CD14-positive monocyte (primary cell): ENCODE results near the gene UBE2G1. TPM values are rescaled to one million over a fixed set of nuclear protein-coding genes. Genes with fewer than 3 reads are reported as not detected.

Experiments
- DNase-seq, 3 donors: peaks; one replicate each; pipeline ENCODE4 v3.0.0-alpha.2; 2011 to 2022
- H2AFZ ChIP-seq: 2 replicates; pipeline ENCODE4 v1.6.0; 2012; ENCODE audit warnings: mild to moderate bottlenecking, low read depth, low read length, inconsistent platforms; ENCODE audit not compliant: insufficient read depth, poor library complexity, severe bottlenecking
- H3K27ac ChIP-seq, 2 donors: 1 replicate in 1 of 2; 2 replicates in 1 of 2; pipeline ENCODE4 v1.5.1; 2012 to 2013; ENCODE audit warnings: low read length in 2 of 2, control low read depth in 1 of 2, inconsistent platforms in 1 of 2, low read depth in 1 of 2, mild to moderate bottlenecking in 1 of 2
- H3K27me3 ChIP-seq, 2 donors: one replicate each; pipeline versions ENCODE4 v1.6.0 to v1.6.1; 2011 to 2013; ENCODE audit warnings: low read length in 2 of 2; ENCODE audit not compliant: control insufficient read depth in 2 of 2, insufficient read depth in 2 of 2
- H3K36me3 ChIP-seq, 2 donors: replicated peaks in 1 of 2; 1 replicate in 1 of 2; 2 replicates in 1 of 2; pipeline versions ENCODE4 v1.5.1 to v1.6.1; 2012 to 2013; ENCODE audit warnings: low read length in 2 of 2, control low read depth in 1 of 2, inconsistent platforms in 1 of 2, mild to moderate bottlenecking in 1 of 2; ENCODE audit not compliant: insufficient read depth in 2 of 2, control insufficient read depth in 1 of 2
- H3K4me1 ChIP-seq, 2 donors: 1 replicate in 1 of 2; 2 replicates in 1 of 2; pipeline versions ENCODE4 v1.5.1 to v1.6.1; 2012 to 2013; ENCODE audit warnings: low read length in 2 of 2, control low read depth in 1 of 2, inconsistent platforms in 1 of 2, mild to moderate bottlenecking in 1 of 2, moderate library complexity in 1 of 2; ENCODE audit not compliant: insufficient read depth in 2 of 2, control insufficient read depth in 1 of 2
- H3K4me2 ChIP-seq: replicated peaks from 2 replicates; pipeline ENCODE3; 2012; ENCODE audit warnings: low read length, moderate library complexity, mild to moderate bottlenecking; ENCODE audit not compliant: poor library complexity, severe bottlenecking; ENCODE audit errors: extremely low read depth
- H3K4me3 ChIP-seq, 3 experiments: fragments of 200-600 bp in 1 of 3; sonication (generic) in 1 of 3; replicated peaks in 1 of 3; 1 replicate in 2 of 3; 2 replicates in 1 of 3; pipeline ENCODE4 v1.5.1; 2011 to 2013; ENCODE audit warnings: low read length in 3 of 3, mild to moderate bottlenecking in 3 of 3, control low read depth in 2 of 3, low read depth in 2 of 3, inconsistent platforms in 1 of 3, moderate library complexity in 1 of 3
- H3K79me2 ChIP-seq: 2 replicates; pipeline ENCODE4 v1.6.0; 2012; ENCODE audit warnings: mild to moderate bottlenecking, control low read depth, inconsistent platforms, low read length, moderate library complexity; ENCODE audit not compliant: insufficient read depth
- H3K9ac ChIP-seq: 2 replicates; pipeline ENCODE4 v1.6.0; 2017; ENCODE audit warnings: low read length, mild to moderate bottlenecking; ENCODE audit not compliant: insufficient read depth, poor library complexity, severe bottlenecking
- H3K9me3 ChIP-seq, 2 donors: replicated peaks in 1 of 2; 1 replicate in 1 of 2; 2 replicates in 1 of 2; pipeline versions ENCODE4 v1.5.1 to v1.6.1; 2012 to 2013; ENCODE audit warnings: low read length in 2 of 2, control low read depth in 1 of 2; ENCODE audit not compliant: control insufficient read depth in 1 of 2, insufficient read depth in 1 of 2
- H4K20me1 ChIP-seq: 2 replicates; pipeline ENCODE4 v1.6.0; 2012; ENCODE audit warnings: mild to moderate bottlenecking, low read length, control low read depth, moderate library complexity; ENCODE audit not compliant: insufficient read depth
- H3K27ac Mint-ChIP-seq, 7 donors: one replicate each; pipeline ENCODE4 v1.8.0; 2020; ENCODE audit warnings: mild to moderate bottlenecking in 7 of 7, mixed read lengths in 7 of 7, moderate library complexity in 6 of 7, inconsistent platforms in 2 of 7
- H3K27me3 Mint-ChIP-seq, 3 donors: one replicate each; pipeline ENCODE4 v1.8.0; 2021 to 2022; ENCODE audit warnings: low read depth in 3 of 3, mild to moderate bottlenecking in 3 of 3, mixed read lengths in 3 of 3, moderate library complexity in 3 of 3, inconsistent platforms in 1 of 3
- H3K36me3 Mint-ChIP-seq, 2 donors: one replicate each; pipeline ENCODE4 v1.8.0; 2020; ENCODE audit warnings: mixed read lengths in 2 of 2, inconsistent platforms in 1 of 2, mild to moderate bottlenecking in 1 of 2
- H3K4me1 Mint-ChIP-seq: one replicate; pipeline ENCODE4 v1.8.0; 2020; ENCODE audit warnings: mild to moderate bottlenecking, mixed read lengths
- H3K4me3 Mint-ChIP-seq, 2 donors: one replicate each; pipeline ENCODE4 v1.8.0; 2020; ENCODE audit warnings: mild to moderate bottlenecking in 2 of 2, mixed read lengths in 2 of 2, moderate library complexity in 1 of 2
- H3K9me3 Mint-ChIP-seq, 7 donors: one replicate each; pipeline ENCODE4 v1.8.0; 2020 to 2022; ENCODE audit warnings: mixed read lengths in 7 of 7, mild to moderate bottlenecking in 6 of 7, moderate library complexity in 6 of 7, inconsistent platforms in 2 of 7
- CTCF ChIP-seq: fragments of 200-600 bp; IDR thresholded peaks from one replicate; pipeline ENCODE4 v1.8.0; 2022; ENCODE audit warnings: antibody characterized with exemption, mild to moderate bottlenecking
- WGBS: methylation state at CpG from one replicate; pipeline ENCODE4 v1.1.5; 2013; ENCODE audit warnings: missing lambda C conversion rate; ENCODE audit not compliant: insufficient coverage; 5-methylcytosine and 5-hydroxymethylcytosine counted together
- intact Hi-C, 2 donors: fragments of 100-400 bp; cut with micrococcal nuclease; formaldehyde crosslinking; loops; one replicate each; pipeline versions ENCODE4 v1.15.0 to v1.15.1; 2023
- polyA plus RNA-seq, 3 donors: library from polyadenylated mRNA; depleted of rRNA in 1 of 3; unstranded in 2 of 3; stranded (reverse) in 1 of 3; fragments of 300-500 nt in 2 of 3; fragments of >200 nt in 1 of 3; fragmentation: Illumina TruSeq in 2 of 3; gene quantifications; 1 replicate in 2 of 3; 2 replicates in 1 of 3; pipeline ENCODE4 v1.2.3, GENCODE V29; 2012 to 2021

The UBE2G1 gene
- polyA plus RNA-seq, 3 donors = 18.3 to 41.4 (median 29.3) TPM

- H2AFZ ChIP-seq = peak within 1 kb of the TSS; percentile 96
- peak within 1 kb of the TSS; percentile 73 to 90 (median 83) for H3K27ac Mint-ChIP-seq
- intact Hi-C loops = loop anchor here (5.0 kb wide), 1 partner anchor 104 kb away; the partner anchor contains the start of gene UBE2G1 (in 2 of the 2)
- peaks cover 49% of the 10 kb centered on the region for H4K20me1 ChIP-seq
- peaks cover 7 to 34% of the 10 kb centered on the region in 2 donors for H3K36me3 ChIP-seq
- H3K4me3 ChIP-seq = peak within 1 kb of the TSS; percentile 90 to 95 (median 92)
- H3K27me3 Mint-ChIP-seq = peaks cover 0 to 7% (median 4%) of the 10 kb centered on the region in 3 donors
- under 1% methylated on average over 79 of the region's 85 CpGs for WGBS
- peaks cover 22 to 31% of the 10 kb centered on the region in 2 donors for H3K36me3 Mint-ChIP-seq
- no peak for TF ChIP-seq CTCF
- no peaks in the 10 kb centered on the region for H3K27me3 ChIP-seq
- peak; percentile 90 to 91 (median 91) for DNase-seq
- H3K4me3 Mint-ChIP-seq = peak within 1 kb of the TSS; percentile 88 to 94
- peak within 1 kb of the TSS; percentile 71 to 89 for H3K27ac ChIP-seq
- H3K9me3 ChIP-seq = peaks cover 10 to 12% of the 10 kb centered on the region in 2 donors
- H3K79me2 ChIP-seq = peaks cover 61% of the 10 kb centered on the region
- peak within 1 kb of the TSS; percentile 96 for H3K9ac ChIP-seq
- H3K4me1 Mint-ChIP-seq = peaks cover 29% of the 10 kb centered on the region
- peak within 1 kb of the TSS; percentile 100 for H3K4me2 ChIP-seq
- H3K4me1 ChIP-seq = peaks cover 16 to 27% of the 10 kb centered on the region in 2 donors
- H3K9me3 Mint-ChIP-seq = peaks cover 3 to 13% (median 5%) of the 10 kb centered on the region in 7 donors
These were observed 102.9 kb downstream of the UBE2G1 start, which contains the start of gene ANKFY1 for GRCh38 chr17:4263282-4264215. ANKFY1 (minus strand) TSS chr17:4263979; CDS start chr17:4263941, 38 bp downstream.

GRCh38 chr17:4262703-4263102 lies 103.8 kb downstream of the UBE2G1 start:
- WGBS = 76% methylated on average over 5 of the region's 8 CpGs
- H3K36me3 ChIP-seq = peaks cover 7 to 26% of the 10 kb centered on the region in 2 donors
- peak overlapping the region in 1 of 2 donors; percentile 89 for H3K27ac ChIP-seq
- peaks cover 10 to 12% of the 10 kb centered on the region in 2 donors for H3K9me3 ChIP-seq
- peak overlapping the region; percentile 96 for H3K9ac ChIP-seq
- Mint-ChIP-seq H3K9me3 (peaks cover 3 to 13% (median 5%) of the 10 kb centered on the region in 7 donors), H3K27ac (peak overlapping the region in 6 of 7 donors; percentile 33 to 82 (median 67)), H3K4me1 (peaks cover 32% of the 10 kb centered on the region), H3K4me3 (peak overlapping the region; percentile 86 to 87), H3K36me3 (peaks cover 18 to 26% of the 10 kb centered on the region in 2 donors), H3K27me3 (peaks cover 0 to 7% (median 4%) of the 10 kb centered on the region in 3 donors)
- H2AFZ ChIP-seq = peak overlapping the region; percentile 96
- DNase-seq = no peak
- H3K4me1 ChIP-seq = peaks cover 16 to 27% of the 10 kb centered on the region in 2 donors
- H3K79me2 ChIP-seq = peaks cover 69% of the 10 kb centered on the region
- H3K4me2 ChIP-seq = peak overlapping the region; percentile 100
- no peak for TF ChIP-seq CTCF
- intact Hi-C loops = loop anchor here (5.0 kb wide), 1 partner anchor 105 kb away; the partner anchor contains the start of gene UBE2G1 (in 2 of the 2)
- peak overlapping the region; percentile 90 to 95 (median 92) for H3K4me3 ChIP-seq
- H3K27me3 ChIP-seq = no peaks in the 10 kb centered on the region
- peaks cover 57% of the 10 kb centered on the region for H4K20me1 ChIP-seq
